Measurements from ENCODE around the gene USP47.

DNA sequence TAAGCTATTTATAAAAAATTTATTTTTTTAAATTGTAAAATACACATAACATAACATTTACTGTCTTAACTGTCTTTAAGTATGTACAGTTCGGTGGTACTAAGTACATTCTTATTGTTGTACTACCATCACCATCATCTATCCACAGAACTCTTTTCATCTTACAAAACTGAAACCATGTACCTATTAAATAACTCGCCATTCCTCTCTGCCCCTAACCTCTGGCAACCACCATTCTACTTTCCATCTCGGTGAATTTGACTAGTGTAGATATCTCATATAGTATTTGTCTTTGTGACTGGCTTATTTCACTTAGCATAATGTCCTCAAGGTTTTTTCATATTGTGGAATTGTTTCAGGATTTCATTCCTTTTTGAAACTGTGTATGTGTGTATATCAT is 22.6 kb downstream of the USP47 start:
- TF ChIP-seq, protein P1, sequence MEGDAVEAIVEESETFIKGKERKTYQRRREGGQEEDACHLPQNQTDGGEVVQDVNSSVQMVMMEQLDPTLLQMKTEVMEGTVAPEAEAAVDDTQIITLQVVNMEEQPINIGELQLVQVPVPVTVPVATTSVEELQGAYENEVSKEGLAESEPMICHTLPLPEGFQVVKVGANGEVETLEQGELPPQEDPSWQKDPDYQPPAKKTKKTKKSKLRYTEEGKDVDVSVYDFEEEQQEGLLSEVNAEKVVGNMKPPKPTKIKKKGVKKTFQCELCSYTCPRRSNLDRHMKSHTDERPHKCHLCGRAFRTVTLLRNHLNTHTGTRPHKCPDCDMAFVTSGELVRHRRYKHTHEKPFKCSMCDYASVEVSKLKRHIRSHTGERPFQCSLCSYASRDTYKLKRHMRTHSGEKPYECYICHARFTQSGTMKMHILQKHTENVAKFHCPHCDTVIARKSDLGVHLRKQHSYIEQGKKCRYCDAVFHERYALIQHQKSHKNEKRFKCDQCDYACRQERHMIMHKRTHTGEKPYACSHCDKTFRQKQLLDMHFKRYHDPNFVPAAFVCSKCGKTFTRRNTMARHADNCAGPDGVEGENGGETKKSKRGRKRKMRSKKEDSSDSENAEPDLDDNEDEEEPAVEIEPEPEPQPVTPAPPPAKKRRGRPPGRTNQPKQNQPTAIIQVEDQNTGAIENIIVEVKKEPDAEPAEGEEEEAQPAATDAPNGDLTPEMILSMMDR (conservative IDR thresholded peaks at IDR 0.05; ENCODE audit: low read length): no peak
- TF ChIP-seq EZH2phosphoT487 (IDR thresholded peaks at IDR 0.05; ENCODE audit: borderline replicate concordance, low read depth, low read length): no peak
